ENCODE measurements around the gene DKK2.

The DKK2 gene

GRCh38 chr4:106907216-106907615 is 128.9 kb downstream of the DKK2 start:
- no peak for DNase-seq

- no peak for DNase-seq
Observed at GRCh38 chr4:106906728-106907127, 129.4 kb downstream of the DKK2 start.

GRCh38 chr4:106898621-106899230 is 137.4 kb downstream of the DKK2 start:
- DNase-seq = peak; percentile 54

GRCh38 chr4:106893903-106894302 is 142.2 kb downstream of the DKK2 start:
- no peak for DNase-seq

GRCh38 chr4:106893395-106893881 is 142.7 kb downstream of the DKK2 start:
- no peak for DNase-seq

- no peak for DNase-seq
Observed at GRCh38 chr4:106892786-106893185, 143.3 kb downstream of the DKK2 start.

- no peak for DNase-seq
Observed at GRCh38 chr4:106875340-106875739, 160.8 kb downstream of the DKK2 start.
